WTC11 (cell line): ENCODE data around the gene PLPP7.

Source experiments
- ESRRA ChIP-seq: sonication (generic); formaldehyde crosslinking; IDR thresholded peaks from 2 replicates; pipeline ENCODE4 v1.8.1; 2022; ENCODE audit warnings: mild to moderate bottlenecking, missing genetic modification reagents, borderline replicate concordance
- IRF2 ChIP-seq: sonication (generic); formaldehyde crosslinking; IDR thresholded peaks from 2 replicates; pipeline ENCODE4 v1.8.0; 2022; ENCODE audit warnings: low read depth, missing genetic modification reagents, borderline replicate concordance
- MXD4 ChIP-seq: fragments of 250-450 bp; sonication (Bioruptor Pico); IDR thresholded peaks from 2 replicates; pipeline ENCODE4 v1.8.0; 2021; ENCODE audit warnings: mild to moderate bottlenecking, moderate library complexity, borderline replicate concordance
- SP1 ChIP-seq: sonication (generic); formaldehyde crosslinking; conservative IDR thresholded peaks from 2 replicates; pipeline ENCODE4 v1.8.1; 2022; ENCODE audit warnings: missing genetic modification reagents
- ZNF263 ChIP-seq: sonication (generic); formaldehyde crosslinking; IDR thresholded peaks from 2 replicates; pipeline ENCODE4 v1.8.1; 2022; ENCODE audit warnings: low read depth, mild to moderate bottlenecking, moderate library complexity, missing genetic modification reagents
- TF ChIP-seq, protein P1 (sequence below): sonication (generic); formaldehyde crosslinking; IDR thresholded peaks from 2 replicates; pipeline ENCODE4 v1.8.1; 2023; ENCODE audit warnings: mild to moderate bottlenecking, missing genetic modification reagents, moderate library complexity
- TF ChIP-seq, protein P2 (sequence below): sonication (generic); formaldehyde crosslinking; IDR thresholded peaks from 2 replicates; pipeline ENCODE4 v1.8.0; 2022; ENCODE audit warnings: mild to moderate bottlenecking, missing genetic modification reagents
- TF ChIP-seq, protein P3 (sequence below): sonication (generic); formaldehyde crosslinking; IDR thresholded peaks from 2 replicates; pipeline ENCODE4 v1.8.0; 2023; ENCODE audit warnings: mild to moderate bottlenecking, missing genetic modification reagents
- TF ChIP-seq, protein P4 (sequence below): sonication (generic); formaldehyde crosslinking; IDR thresholded peaks from 2 replicates; pipeline ENCODE4 v1.8.1; 2022; ENCODE audit warnings: mild to moderate bottlenecking, missing genetic modification reagents, moderate library complexity, borderline replicate concordance
- TF ChIP-seq, protein P5 (sequence below): fragments of 200-600 bp; IDR thresholded peaks from 2 replicates; pipeline ENCODE4 v1.8.0; 2022; ENCODE audit warnings: antibody characterized with exemption
- TF ChIP-seq, protein P6 (sequence below): sonication (generic); formaldehyde crosslinking; conservative IDR thresholded peaks from 2 replicates; pipeline ENCODE4 v1.8.1; 2022; ENCODE audit warnings: mild to moderate bottlenecking, missing genetic modification reagents

DNA sequence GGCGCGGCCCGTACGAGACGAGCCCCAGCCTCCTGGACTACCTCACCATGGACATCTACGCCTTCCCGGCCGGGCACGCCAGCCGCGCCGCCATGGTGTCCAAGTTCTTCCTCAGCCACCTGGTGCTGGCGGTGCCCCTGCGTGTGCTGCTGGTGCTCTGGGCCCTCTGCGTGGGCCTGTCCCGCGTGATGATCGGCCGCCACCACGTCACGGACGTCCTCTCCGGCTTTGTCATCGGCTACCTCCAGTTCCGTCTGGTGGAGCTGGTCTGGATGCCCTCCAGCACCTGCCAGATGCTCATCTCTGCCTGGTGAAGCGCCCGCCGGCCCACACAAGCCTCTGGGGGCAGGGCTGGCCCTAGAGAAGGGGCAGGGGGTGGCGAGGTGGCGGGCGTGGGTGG, 18.5 kb downstream of the PLPP7 start:
- TF ChIP-seq ZNF263 (CRISPR knock-in tag) (no peak), SP1 (CRISPR knock-in tag) (no peak), MXD4 (CRISPR knock-in tag) (no peak), IRF2 (CRISPR knock-in tag) (no peak), ESRRA (CRISPR knock-in tag) (no peak)
- TF ChIP-seq, protein P1, sequence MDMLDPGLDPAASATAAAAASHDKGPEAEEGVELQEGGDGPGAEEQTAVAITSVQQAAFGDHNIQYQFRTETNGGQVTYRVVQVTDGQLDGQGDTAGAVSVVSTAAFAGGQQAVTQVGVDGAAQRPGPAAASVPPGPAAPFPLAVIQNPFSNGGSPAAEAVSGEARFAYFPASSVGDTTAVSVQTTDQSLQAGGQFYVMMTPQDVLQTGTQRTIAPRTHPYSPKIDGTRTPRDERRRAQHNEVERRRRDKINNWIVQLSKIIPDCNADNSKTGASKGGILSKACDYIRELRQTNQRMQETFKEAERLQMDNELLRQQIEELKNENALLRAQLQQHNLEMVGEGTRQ, result no peak
- TF ChIP-seq, protein P2, sequence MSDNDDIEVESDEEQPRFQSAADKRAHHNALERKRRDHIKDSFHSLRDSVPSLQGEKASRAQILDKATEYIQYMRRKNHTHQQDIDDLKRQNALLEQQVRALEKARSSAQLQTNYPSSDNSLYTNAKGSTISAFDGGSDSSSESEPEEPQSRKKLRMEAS (CRISPR knock-in tag), result no peak
- TF ChIP-seq, protein P3, sequence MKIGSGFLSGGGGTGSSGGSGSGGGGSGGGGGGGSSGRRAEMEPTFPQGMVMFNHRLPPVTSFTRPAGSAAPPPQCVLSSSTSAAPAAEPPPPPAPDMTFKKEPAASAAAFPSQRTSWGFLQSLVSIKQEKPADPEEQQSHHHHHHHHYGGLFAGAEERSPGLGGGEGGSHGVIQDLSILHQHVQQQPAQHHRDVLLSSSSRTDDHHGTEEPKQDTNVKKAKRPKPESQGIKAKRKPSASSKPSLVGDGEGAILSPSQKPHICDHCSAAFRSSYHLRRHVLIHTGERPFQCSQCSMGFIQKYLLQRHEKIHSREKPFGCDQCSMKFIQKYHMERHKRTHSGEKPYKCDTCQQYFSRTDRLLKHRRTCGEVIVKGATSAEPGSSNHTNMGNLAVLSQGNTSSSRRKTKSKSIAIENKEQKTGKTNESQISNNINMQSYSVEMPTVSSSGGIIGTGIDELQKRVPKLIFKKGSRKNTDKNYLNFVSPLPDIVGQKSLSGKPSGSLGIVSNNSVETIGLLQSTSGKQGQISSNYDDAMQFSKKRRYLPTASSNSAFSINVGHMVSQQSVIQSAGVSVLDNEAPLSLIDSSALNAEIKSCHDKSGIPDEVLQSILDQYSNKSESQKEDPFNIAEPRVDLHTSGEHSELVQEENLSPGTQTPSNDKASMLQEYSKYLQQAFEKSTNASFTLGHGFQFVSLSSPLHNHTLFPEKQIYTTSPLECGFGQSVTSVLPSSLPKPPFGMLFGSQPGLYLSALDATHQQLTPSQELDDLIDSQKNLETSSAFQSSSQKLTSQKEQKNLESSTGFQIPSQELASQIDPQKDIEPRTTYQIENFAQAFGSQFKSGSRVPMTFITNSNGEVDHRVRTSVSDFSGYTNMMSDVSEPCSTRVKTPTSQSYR, result no peak
- TF ChIP-seq, protein P4, sequence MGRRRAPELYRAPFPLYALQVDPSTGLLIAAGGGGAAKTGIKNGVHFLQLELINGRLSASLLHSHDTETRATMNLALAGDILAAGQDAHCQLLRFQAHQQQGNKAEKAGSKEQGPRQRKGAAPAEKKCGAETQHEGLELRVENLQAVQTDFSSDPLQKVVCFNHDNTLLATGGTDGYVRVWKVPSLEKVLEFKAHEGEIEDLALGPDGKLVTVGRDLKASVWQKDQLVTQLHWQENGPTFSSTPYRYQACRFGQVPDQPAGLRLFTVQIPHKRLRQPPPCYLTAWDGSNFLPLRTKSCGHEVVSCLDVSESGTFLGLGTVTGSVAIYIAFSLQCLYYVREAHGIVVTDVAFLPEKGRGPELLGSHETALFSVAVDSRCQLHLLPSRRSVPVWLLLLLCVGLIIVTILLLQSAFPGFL (CRISPR knock-in tag), result no peak
- TF ChIP-seq, protein P5, sequence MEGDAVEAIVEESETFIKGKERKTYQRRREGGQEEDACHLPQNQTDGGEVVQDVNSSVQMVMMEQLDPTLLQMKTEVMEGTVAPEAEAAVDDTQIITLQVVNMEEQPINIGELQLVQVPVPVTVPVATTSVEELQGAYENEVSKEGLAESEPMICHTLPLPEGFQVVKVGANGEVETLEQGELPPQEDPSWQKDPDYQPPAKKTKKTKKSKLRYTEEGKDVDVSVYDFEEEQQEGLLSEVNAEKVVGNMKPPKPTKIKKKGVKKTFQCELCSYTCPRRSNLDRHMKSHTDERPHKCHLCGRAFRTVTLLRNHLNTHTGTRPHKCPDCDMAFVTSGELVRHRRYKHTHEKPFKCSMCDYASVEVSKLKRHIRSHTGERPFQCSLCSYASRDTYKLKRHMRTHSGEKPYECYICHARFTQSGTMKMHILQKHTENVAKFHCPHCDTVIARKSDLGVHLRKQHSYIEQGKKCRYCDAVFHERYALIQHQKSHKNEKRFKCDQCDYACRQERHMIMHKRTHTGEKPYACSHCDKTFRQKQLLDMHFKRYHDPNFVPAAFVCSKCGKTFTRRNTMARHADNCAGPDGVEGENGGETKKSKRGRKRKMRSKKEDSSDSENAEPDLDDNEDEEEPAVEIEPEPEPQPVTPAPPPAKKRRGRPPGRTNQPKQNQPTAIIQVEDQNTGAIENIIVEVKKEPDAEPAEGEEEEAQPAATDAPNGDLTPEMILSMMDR, result no peak
- TF ChIP-seq, protein P6, sequence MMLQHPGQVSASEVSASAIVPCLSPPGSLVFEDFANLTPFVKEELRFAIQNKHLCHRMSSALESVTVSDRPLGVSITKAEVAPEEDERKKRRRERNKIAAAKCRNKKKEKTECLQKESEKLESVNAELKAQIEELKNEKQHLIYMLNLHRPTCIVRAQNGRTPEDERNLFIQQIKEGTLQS (CRISPR knock-in tag), result no peak
